Large intestine (tissue), 3 donors: ENCODE results near the gene BCAS2. TPM values are rescaled to one million over a fixed set of nuclear protein-coding genes. Genes with fewer than 3 reads are reported as not detected.

Source experiments
- DNase-seq, 2 donors: peaks; one replicate each; pipeline versions ENCODE4 v3.0.0 to v3.0.0-alpha.2; 2013
- H3K27ac ChIP-seq: one replicate; pipeline ENCODE4 v1.5.1; 2013; ENCODE audit warnings: low read length
- H3K27me3 ChIP-seq: 2 replicates; pipeline ENCODE4 v1.6.1; 2013; ENCODE audit warnings: low read length; ENCODE audit not compliant: control insufficient read depth, insufficient read depth
- H3K36me3 ChIP-seq: 2 replicates; pipeline ENCODE4 v1.6.1; 2013; ENCODE audit warnings: low read length; ENCODE audit not compliant: control insufficient read depth, insufficient read depth
- H3K4me1 ChIP-seq: one replicate; pipeline ENCODE4 v1.6.1; 2013; ENCODE audit warnings: low read length; ENCODE audit not compliant: control insufficient read depth, insufficient read depth
- H3K4me3 ChIP-seq: one replicate; pipeline ENCODE4 v1.5.1; 2013; ENCODE audit warnings: low read length
- H3K9me3 ChIP-seq: one replicate; pipeline ENCODE4 v1.6.1; 2013; ENCODE audit warnings: mild to moderate bottlenecking, low read depth, low read length, moderate library complexity; ENCODE audit not compliant: control insufficient read depth
- WGBS: methylation state at CpG from one replicate; pipeline ENCODE4 v1.1.5; 2013; ENCODE audit warnings: low lambda C conversion rate; ENCODE audit not compliant: insufficient coverage; 5-methylcytosine and 5-hydroxymethylcytosine counted together
- polyA plus RNA-seq: library from polyadenylated mRNA; unstranded; fragments of 120-200 nt; gene quantifications from one replicate; pipeline ENCODE4 v1.2.1, GENCODE V29; 2013

The BCAS2 gene
- polyA plus RNA-seq, 1 donor = 38.5 TPM

DNA sequence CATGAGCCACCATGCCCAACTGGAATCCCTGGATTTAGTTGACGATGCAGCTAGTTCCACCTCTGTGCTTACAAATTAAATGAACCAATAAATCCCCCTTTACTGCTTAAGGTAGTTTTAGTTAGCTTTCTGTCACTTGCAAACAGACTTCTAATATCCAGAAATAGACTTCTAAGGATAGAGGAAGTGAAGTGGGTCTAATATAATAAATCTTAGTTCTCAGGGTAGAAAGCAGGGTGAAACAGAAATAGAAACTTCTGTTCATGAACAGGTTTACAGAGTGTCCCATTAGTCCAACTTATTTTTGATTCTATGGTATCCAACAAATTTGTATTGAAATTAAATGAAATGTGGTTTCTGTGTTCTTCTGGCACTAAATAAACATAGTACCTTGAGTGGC, 20.1 kb downstream of the BCAS2 start:
- H3K36me3 ChIP-seq = peaks cover 10% of the 10 kb centered on the region
- WGBS = no CpG with 5 or more reads among the region's 1 CpG
- no peak for DNase-seq
- H3K9me3 ChIP-seq = no peaks in the 10 kb centered on the region
- no peaks in the 10 kb centered on the region for H3K27me3 ChIP-seq
- no peaks in the 10 kb centered on the region for H3K4me1 ChIP-seq
- H3K27ac ChIP-seq = no peak overlapping the region
- H3K4me3 ChIP-seq = no peak overlapping the region

DNA sequence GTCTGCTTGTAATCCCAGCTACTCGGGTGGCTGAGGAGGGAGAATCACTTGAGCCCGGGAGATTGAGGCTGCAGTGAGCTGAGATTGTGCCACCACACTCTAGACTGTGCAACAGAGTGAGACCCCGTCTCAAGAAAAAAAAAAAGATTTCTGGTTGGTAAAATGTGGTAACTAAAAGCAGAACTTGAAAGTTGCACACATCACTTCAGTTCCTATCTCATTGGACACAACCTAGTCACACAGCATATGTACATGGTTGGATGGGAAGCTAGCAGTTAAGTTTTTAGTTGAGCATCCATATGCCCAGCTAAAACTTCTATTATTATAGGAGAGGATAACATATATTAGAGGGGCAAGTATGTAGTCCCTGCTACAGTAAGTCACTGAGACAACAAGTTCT, 22.1 kb downstream of the BCAS2 start:
- H3K4me3 ChIP-seq = no peak overlapping the region
- H3K27me3 ChIP-seq = no peaks in the 10 kb centered on the region
- H3K27ac ChIP-seq = no peak overlapping the region
- DNase-seq = no peak
- no peaks in the 10 kb centered on the region for H3K4me1 ChIP-seq
- no CpG with 5 or more reads among the region's 3 CpGs for WGBS
- H3K9me3 ChIP-seq = no peaks in the 10 kb centered on the region
- no peaks in the 10 kb centered on the region for H3K36me3 ChIP-seq

DNA sequence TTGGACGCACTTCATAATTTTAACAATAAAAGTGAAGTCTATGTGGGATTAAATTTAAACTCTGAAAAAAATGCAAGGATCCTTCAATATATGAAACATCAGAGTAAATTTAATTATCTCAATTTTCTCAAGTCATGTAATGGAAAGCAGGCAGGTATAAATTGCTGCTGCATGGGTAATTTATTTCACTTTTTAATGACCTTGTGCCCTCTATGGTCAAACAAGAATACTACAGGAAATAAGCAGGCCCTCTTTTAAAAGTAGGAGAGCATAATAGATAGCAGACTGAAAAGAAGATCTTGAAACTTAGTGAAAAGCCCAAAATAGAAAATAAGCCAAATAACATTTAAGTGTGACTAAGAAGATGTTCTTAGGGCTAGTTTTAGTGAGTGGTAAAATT, 22.9 kb downstream of the BCAS2 start:
- Histone ChIP-seq H3K4me3 (no peak overlapping the region), H3K9me3 (no peaks in the 10 kb centered on the region), H3K27ac (no peak overlapping the region), H3K4me1 (no peaks in the 10 kb centered on the region), H3K36me3 (no peaks in the 10 kb centered on the region), H3K27me3 (no peaks in the 10 kb centered on the region)
- 100% methylated on average over 1 of the region's 1 CpG for WGBS
- no peak for DNase-seq

DNA sequence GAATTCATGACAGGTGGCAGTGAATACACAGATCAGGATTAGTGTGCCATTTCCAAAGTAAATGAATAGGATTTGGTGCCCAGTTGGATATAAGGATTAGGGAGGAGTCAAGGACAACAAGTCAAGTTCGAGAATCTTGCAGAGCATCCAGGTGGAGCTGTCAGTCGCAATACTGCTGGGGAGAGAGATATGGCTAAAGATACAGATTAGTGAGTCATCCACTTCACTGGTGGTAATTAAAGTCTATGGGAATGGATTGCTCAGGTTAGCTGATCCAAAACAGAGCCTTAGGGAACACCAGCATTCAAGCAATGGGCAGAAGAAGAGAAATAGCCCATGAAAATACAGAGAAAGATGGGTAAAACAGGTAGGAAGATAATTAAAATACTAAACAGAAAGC, 26.8 kb downstream of the BCAS2 start:
- DNase-seq = no peak

DNA sequence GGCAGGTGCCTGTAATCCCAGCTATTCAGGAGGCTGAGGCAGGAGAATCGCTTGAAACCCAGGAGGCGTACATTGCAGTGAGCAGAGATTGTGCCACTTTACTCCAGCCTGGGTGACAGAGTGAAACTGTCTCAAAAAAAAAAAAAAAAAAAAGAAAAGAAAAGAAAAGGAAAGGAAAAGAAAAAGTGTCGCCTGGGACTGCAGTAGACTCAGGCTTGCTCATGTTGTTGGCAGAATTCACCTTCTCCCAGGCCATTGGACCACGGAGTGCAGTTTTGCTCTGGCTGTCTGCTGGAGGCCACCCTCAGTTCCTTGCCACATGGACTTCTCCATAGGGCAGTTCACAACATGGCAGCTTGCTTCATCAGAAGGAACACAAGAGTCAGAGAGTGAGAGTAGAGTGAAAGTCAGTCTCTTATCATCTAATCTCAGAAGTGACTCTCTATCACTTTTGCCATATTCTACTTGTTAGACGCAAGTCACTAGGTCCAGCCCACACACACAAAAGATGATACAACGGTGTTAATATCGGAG, 29.2 kb downstream of the BCAS2 start:
- 100% methylated on average over 1 of the region's 7 CpGs for WGBS
- Histone ChIP-seq H3K27me3 (peaks cover 2% of the 10 kb centered on the region), H3K9me3 (no peaks in the 10 kb centered on the region), H3K4me1 (no peaks in the 10 kb centered on the region), H3K4me3 (no peak overlapping the region), H3K27ac (no peak overlapping the region), H3K36me3 (no peaks in the 10 kb centered on the region)
- no peak for DNase-seq

More for the DNA sequence above, 26.8 kb downstream of the BCAS2 start:
- no peaks in the 10 kb centered on the region for H3K9me3 ChIP-seq
- H3K27me3 ChIP-seq = no peaks in the 10 kb centered on the region
- no peaks in the 10 kb centered on the region for H3K4me1 ChIP-seq
- no peak overlapping the region for H3K4me3 ChIP-seq
- no CpG with 5 or more reads among the region's 2 CpGs for WGBS
- H3K27ac ChIP-seq = no peak overlapping the region
- H3K36me3 ChIP-seq = no peaks in the 10 kb centered on the region

DNA sequence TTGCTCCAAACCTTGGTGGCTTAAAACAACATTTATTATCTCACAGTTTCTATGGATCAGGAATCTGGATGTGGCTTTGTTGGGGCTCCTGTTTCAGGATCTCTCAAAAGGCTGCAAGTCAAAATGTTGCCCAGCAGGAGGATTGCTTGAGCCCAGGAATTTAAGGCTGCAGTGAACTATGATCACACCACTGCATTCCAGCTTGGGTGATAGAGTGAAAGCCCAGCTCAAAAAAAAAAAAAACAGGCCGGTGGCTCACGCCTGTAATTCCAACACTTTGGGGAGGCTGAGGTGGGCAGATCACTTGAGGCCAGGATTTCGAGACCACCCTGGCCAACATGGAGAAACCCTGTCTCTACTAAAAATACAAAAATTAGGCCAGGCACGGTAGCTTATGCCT, 30.0 kb downstream of the BCAS2 start:
- Histone ChIP-seq H3K27me3 (peaks cover 2% of the 10 kb centered on the region), H3K36me3 (no peaks in the 10 kb centered on the region), H3K9me3 (no peaks in the 10 kb centered on the region), H3K4me3 (no peak overlapping the region), H3K27ac (no peak overlapping the region), H3K4me1 (no peaks in the 10 kb centered on the region)
- no peak for DNase-seq
- WGBS = no CpG with 5 or more reads among the region's 4 CpGs

DNA sequence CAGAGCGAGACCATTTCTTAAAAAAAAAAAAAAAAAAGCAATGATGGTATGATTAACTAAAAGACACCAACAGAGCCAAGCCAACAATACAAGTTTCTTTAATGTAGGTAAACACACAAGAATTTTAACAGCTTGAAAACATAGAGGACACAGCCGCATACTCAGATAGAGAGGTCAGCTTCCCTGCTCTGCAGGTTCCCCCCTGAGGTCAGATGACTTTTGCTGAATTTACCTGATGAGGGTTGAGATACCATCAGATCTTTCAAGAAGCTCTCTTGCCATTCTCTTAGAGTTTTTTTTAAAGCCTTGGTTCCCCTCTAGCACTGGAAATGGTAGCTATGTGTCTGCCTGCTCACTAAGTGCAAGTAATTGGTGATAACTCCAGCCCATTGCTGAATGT, 31.1 kb downstream of the BCAS2 start:
- no CpG with 5 or more reads among the region's 2 CpGs for WGBS
- H3K27ac ChIP-seq = no peak overlapping the region
- DNase-seq = no peak
- no peaks in the 10 kb centered on the region for H3K9me3 ChIP-seq
- no peaks in the 10 kb centered on the region for H3K4me1 ChIP-seq
- peaks cover 2% of the 10 kb centered on the region for H3K27me3 ChIP-seq
- H3K36me3 ChIP-seq = no peaks in the 10 kb centered on the region
- H3K4me3 ChIP-seq = no peak overlapping the region

DNA sequence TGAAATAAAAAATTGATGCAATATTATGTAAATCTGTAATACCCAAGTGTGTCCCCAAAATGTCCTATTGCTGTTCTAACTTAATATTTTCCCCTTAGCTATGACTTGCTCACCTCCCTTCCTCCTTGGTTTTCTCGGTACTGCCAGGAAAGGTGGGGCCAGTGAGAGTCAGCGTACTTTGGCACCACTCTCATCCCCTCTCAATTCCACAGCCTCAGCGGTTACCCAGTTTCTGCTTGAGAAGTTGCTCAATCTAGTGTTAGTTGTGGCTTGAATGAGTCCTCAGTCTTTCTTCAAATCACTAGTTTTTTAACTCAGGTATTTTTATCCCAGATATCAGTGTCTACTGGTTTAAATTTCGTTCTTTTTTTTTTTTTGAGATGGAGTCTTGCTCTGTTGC, 32.3 kb downstream of the BCAS2 start:
- WGBS = no CpG with 5 or more reads among the region's 4 CpGs
- H3K4me1 ChIP-seq = no peaks in the 10 kb centered on the region
- H3K9me3 ChIP-seq = no peaks in the 10 kb centered on the region
- peaks cover 2% of the 10 kb centered on the region for H3K27me3 ChIP-seq
- no peak overlapping the region for H3K4me3 ChIP-seq
- DNase-seq = peak in 1 of 2 donors; percentile 2
- H3K36me3 ChIP-seq = no peaks in the 10 kb centered on the region
- no peak overlapping the region for H3K27ac ChIP-seq

DNA sequence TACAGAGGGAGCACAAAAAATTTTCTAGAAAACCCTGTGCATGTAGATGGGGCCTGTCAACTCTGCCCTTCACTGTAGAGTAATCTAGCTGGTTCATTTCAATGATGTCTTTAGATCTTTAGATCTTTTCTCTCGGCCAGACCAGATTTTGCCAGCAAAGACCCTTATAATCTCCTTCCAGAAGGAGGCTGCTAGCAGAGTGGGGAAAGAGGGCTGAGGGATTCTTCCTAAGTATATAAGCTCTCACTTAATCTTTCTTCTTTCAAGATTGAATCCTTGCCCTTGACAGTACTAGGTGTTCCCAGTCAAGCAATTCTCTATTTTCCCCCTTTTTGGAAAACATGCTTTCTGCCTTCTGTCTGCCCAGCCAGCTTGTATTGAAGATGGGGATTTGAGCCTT, 34.3 kb downstream of the BCAS2 start:
- H3K36me3 ChIP-seq = no peaks in the 10 kb centered on the region
- H3K4me1 ChIP-seq = no peaks in the 10 kb centered on the region
- H3K27ac ChIP-seq = no peak overlapping the region
- WGBS = no CpG with 5 or more reads among the region's 1 CpG
- H3K27me3 ChIP-seq = peaks cover 2% of the 10 kb centered on the region
- no peak overlapping the region for H3K4me3 ChIP-seq
- DNase-seq = no peak
- H3K9me3 ChIP-seq = no peaks in the 10 kb centered on the region

DNA sequence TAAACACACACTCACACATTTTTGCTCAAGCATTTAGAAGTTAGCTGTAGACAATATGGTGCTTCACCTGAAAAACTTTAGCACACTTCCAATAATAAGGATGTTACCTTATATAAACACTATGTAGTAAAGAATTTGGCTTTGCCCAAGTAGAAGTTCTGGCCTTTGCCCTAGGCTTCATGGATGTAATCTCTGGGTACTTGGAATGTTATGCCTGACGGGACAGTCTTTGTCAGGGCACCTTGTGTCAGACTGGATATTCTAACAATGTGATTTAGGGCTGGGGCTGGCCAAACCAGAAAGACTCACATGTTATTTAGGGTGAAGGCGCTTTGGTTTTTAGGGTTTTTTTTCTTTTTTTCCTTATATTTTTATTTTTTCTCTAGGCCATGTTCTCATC, 35.6 kb downstream of the BCAS2 start:
- Histone ChIP-seq H3K4me1 (no peaks in the 10 kb centered on the region), H3K36me3 (no peaks in the 10 kb centered on the region), H3K27ac (no peak overlapping the region), H3K4me3 (no peak overlapping the region), H3K27me3 (peaks cover 2% of the 10 kb centered on the region), H3K9me3 (no peaks in the 10 kb centered on the region)
- DNase-seq = no peak
- 100% methylated on average over 1 of the region's 2 CpGs for WGBS

DNA sequence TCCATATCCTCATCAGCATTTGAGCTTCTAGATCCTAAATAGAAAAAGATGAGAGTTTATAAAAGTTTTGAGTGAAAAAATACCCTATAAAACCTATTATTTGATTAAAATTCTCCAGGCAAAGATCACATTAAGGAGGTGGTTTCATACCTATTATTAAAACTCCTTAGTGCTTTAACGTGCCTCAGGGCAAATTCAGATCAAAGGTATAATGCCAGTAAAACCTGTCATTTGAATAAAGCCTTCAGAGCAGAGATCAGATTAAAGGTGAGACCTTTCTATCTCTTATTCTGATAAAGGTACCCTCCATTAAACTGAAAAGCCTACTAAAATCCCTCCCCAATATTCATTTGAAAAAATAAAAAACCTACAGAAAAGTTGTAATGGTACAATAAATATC, 36.1 kb downstream of the BCAS2 start:
- peaks cover 2% of the 10 kb centered on the region for H3K27me3 ChIP-seq
- no peaks in the 10 kb centered on the region for H3K4me1 ChIP-seq
- H3K27ac ChIP-seq = no peak overlapping the region
- H3K36me3 ChIP-seq = no peaks in the 10 kb centered on the region
- no peak overlapping the region for H3K4me3 ChIP-seq
- WGBS = 40% methylated on average over 1 of the region's 1 CpG
- no peaks in the 10 kb centered on the region for H3K9me3 ChIP-seq
- DNase-seq = no peak
